K562 (cell line): ENCODE data around the gene FBXO22. TPM values are rescaled to one million over a fixed set of nuclear protein-coding genes. Genes with fewer than 3 reads are reported as not detected.
A peak's percentile ranks its signal among the peaks of the same experiment; 100 is the strongest.

Experiments
- CCAR2 ChIP-seq: fragments of 200-400 bp; formaldehyde crosslinking; IDR thresholded peaks from 2 replicates; pipeline ENCODE4 v1.6.1; 2017; ENCODE audit warnings: mild to moderate bottlenecking, low read depth, low read length
- HLTF ChIP-seq: fragments of 450-650 bp; IDR thresholded peaks from 2 replicates; pipeline ENCODE4 v1.6.1; 2016
- KLF16 ChIP-seq: IDR thresholded peaks from 2 replicates; pipeline ENCODE4 v1.6.1; 2016; ENCODE audit warnings: antibody characterized with exemption
- MNT ChIP-seq, 2 experiments: fragments of 450-650 bp; conservative IDR thresholded peaks; 2 replicates each; pipeline ENCODE4 v1.6.1; 2017; ENCODE audit warnings: mild to moderate bottlenecking in 2 of 2, moderate library complexity in 2 of 2
- PHF20 ChIP-seq: fragments of 450-650 bp; IDR thresholded peaks from 2 replicates; pipeline ENCODE4 v1.6.1; 2018; ENCODE audit not compliant: partially characterized antibody
- POLR3A ChIP-seq: IDR thresholded peaks from 2 replicates; pipeline ENCODE4 v1.6.1; 2011; ENCODE audit warnings: borderline replicate concordance, mild to moderate bottlenecking, moderate library complexity; ENCODE audit not compliant: insufficient read length, insufficient read depth; ENCODE audit errors: extremely low read depth
- SMARCA4 ChIP-seq: fragments of 450-650 bp; IDR thresholded peaks from 2 replicates; pipeline ENCODE4 v1.6.1; 2016
- USF1 ChIP-seq: sonication (generic); formaldehyde crosslinking; IDR thresholded peaks from 2 replicates; pipeline ENCODE4 v1.9.0; 2022; ENCODE audit warnings: mild to moderate bottlenecking, missing genetic modification reagents
- ZNF707 ChIP-seq: fragments of 250-450 bp; sonication (Bioruptor Pico); conservative IDR thresholded peaks from 2 replicates; pipeline ENCODE4 v1.8.0; 2022; ENCODE audit warnings: inconsistent platforms, mild to moderate bottlenecking, moderate library complexity
- ZNF778 ChIP-seq: fragments of 450-650 bp; formaldehyde crosslinking; IDR thresholded peaks from 2 replicates; pipeline ENCODE4 v1.4.0; 2020; ENCODE audit warnings: mild to moderate bottlenecking, moderate library complexity
- polyA plus RNA-seq, 8 experiments: library from polyadenylated mRNA; depleted of rRNA in 4 of 8; stranded (reverse) in 5 of 8; unstranded in 3 of 8; fragments of >200 nt; fragmentation: Nextera tagmentation in 2 of 8; fragmentation: Illumina TruSeq in 1 of 8; extraction: Ambion mirVana in 2 of 8; extraction: Trizol in 1 of 8; gene quantifications; 2 replicates each; pipeline versions ENCODE4 v1.2.1 to v1.2.3, GENCODE V29; 2011 to 2014; ENCODE audit warnings: inconsistent platforms in 1 of 8, missing spikeins in 1 of 8
- total RNA-seq, 7 experiments: library from RNA; depleted of rRNA in 6 of 7; stranded (reverse); fragments of >200 nt in 6 of 7; fragmentation: Illumina TruSeq in 2 of 7; extraction: Trizol in 2 of 7; gene quantifications; 2 replicates each; pipeline versions ENCODE4 v1.2.1 to v1.2.3, GENCODE V29; 2011 to 2021; ENCODE audit warnings: low replicate concordance in 1 of 7
- TF ChIP-seq, protein P1 (sequence below): sonication (generic); formaldehyde crosslinking; IDR thresholded peaks from 2 replicates; pipeline ENCODE4 v1.8.0; 2023; ENCODE audit warnings: missing genetic modification reagents, mild to moderate bottlenecking, borderline replicate concordance
- TF ChIP-seq, protein P2 (sequence below), 3 experiments: IDR thresholded peaks in 2 of 3; conservative IDR thresholded peaks in 1 of 3; 2 replicates each; pipeline ENCODE4 v1.5.1; 2011 to 2012; ENCODE audit warnings: low read length in 3 of 3, mild to moderate bottlenecking in 3 of 3, control low read depth in 2 of 3, improper control_type of control experiment in 1 of 3, inconsistent platforms in 1 of 3, low read depth in 1 of 3, mixed read lengths in 1 of 3, moderate library complexity in 1 of 3; ENCODE audit not compliant: insufficient read depth in 2 of 3
- TF ChIP-seq, protein P3 (sequence below): sonication (generic); formaldehyde crosslinking; IDR thresholded peaks from 2 replicates; pipeline ENCODE4 v1.8.1; 2022; ENCODE audit warnings: missing genetic modification reagents
- TF ChIP-seq, protein P4 (sequence below): sonication (generic); formaldehyde crosslinking; IDR thresholded peaks from 2 replicates; pipeline ENCODE4 v1.9.0; 2022; ENCODE audit warnings: mild to moderate bottlenecking, missing genetic modification reagents
- TF ChIP-seq, protein P5 (sequence below): fragments of 250-450 bp; sonication (Bioruptor Pico); IDR thresholded peaks from 2 replicates; pipeline ENCODE4 v1.8.0; 2021; ENCODE audit warnings: moderate library complexity, mild to moderate bottlenecking, inconsistent platforms

The FBXO22 gene
- total and polyA plus RNA-seq, 9 of the 15 experiments (the other 6 are each of a cell fraction or from before 2014, with no cell fraction given), result 24.4 to 99.4 (median 66.5) TPM

DNA sequence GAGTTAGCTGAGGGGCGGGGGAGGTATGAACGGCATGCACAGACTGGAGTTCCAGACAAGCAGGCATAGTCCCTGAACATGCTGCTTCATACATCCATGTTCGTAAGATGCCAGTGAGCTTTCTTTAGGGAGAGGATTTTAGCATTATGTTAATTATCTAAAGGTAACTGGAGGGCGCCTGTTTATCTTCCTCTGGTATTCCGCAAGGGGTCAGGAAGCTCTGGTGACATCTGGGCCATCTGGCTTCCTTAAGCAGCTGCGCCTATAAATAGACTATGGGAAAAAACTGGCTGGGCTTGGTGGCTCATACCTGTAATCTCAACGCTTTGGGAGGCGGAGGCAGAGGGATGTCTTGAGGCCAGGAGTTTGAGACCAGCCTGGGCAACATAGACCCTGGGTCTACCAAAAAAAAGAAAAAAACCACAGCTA, 1.5 kb upstream of the FBXO22 start (continued):
- TF ChIP-seq, protein P1, sequence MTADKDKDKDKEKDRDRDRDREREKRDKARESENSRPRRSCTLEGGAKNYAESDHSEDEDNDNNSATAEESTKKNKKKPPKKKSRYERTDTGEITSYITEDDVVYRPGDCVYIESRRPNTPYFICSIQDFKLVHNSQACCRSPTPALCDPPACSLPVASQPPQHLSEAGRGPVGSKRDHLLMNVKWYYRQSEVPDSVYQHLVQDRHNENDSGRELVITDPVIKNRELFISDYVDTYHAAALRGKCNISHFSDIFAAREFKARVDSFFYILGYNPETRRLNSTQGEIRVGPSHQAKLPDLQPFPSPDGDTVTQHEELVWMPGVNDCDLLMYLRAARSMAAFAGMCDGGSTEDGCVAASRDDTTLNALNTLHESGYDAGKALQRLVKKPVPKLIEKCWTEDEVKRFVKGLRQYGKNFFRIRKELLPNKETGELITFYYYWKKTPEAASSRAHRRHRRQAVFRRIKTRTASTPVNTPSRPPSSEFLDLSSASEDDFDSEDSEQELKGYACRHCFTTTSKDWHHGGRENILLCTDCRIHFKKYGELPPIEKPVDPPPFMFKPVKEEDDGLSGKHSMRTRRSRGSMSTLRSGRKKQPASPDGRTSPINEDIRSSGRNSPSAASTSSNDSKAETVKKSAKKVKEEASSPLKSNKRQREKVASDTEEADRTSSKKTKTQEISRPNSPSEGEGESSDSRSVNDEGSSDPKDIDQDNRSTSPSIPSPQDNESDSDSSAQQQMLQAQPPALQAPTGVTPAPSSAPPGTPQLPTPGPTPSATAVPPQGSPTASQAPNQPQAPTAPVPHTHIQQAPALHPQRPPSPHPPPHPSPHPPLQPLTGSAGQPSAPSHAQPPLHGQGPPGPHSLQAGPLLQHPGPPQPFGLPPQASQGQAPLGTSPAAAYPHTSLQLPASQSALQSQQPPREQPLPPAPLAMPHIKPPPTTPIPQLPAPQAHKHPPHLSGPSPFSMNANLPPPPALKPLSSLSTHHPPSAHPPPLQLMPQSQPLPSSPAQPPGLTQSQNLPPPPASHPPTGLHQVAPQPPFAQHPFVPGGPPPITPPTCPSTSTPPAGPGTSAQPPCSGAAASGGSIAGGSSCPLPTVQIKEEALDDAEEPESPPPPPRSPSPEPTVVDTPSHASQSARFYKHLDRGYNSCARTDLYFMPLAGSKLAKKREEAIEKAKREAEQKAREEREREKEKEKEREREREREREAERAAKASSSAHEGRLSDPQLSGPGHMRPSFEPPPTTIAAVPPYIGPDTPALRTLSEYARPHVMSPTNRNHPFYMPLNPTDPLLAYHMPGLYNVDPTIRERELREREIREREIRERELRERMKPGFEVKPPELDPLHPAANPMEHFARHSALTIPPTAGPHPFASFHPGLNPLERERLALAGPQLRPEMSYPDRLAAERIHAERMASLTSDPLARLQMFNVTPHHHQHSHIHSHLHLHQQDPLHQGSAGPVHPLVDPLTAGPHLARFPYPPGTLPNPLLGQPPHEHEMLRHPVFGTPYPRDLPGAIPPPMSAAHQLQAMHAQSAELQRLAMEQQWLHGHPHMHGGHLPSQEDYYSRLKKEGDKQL (CRISPR knock-in tag), result no peak
- TF ChIP-seq HLTF, result no peak
- TF ChIP-seq, protein P2, sequence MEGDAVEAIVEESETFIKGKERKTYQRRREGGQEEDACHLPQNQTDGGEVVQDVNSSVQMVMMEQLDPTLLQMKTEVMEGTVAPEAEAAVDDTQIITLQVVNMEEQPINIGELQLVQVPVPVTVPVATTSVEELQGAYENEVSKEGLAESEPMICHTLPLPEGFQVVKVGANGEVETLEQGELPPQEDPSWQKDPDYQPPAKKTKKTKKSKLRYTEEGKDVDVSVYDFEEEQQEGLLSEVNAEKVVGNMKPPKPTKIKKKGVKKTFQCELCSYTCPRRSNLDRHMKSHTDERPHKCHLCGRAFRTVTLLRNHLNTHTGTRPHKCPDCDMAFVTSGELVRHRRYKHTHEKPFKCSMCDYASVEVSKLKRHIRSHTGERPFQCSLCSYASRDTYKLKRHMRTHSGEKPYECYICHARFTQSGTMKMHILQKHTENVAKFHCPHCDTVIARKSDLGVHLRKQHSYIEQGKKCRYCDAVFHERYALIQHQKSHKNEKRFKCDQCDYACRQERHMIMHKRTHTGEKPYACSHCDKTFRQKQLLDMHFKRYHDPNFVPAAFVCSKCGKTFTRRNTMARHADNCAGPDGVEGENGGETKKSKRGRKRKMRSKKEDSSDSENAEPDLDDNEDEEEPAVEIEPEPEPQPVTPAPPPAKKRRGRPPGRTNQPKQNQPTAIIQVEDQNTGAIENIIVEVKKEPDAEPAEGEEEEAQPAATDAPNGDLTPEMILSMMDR (IDR thresholded peaks at IDR 0.05 in 2 of 3, conservative IDR thresholded peaks at IDR 0.05 in 1 of 3; ENCODE audit: insufficient read depth in 2 of 3, low read depth in 1 of 3, low read length in 3 of 3), result peak in 1 of 3 experiments; percentile 19; a peak in 2 of 6 replicates
- no peak for TF ChIP-seq POLR3A
- TF ChIP-seq, protein P3, sequence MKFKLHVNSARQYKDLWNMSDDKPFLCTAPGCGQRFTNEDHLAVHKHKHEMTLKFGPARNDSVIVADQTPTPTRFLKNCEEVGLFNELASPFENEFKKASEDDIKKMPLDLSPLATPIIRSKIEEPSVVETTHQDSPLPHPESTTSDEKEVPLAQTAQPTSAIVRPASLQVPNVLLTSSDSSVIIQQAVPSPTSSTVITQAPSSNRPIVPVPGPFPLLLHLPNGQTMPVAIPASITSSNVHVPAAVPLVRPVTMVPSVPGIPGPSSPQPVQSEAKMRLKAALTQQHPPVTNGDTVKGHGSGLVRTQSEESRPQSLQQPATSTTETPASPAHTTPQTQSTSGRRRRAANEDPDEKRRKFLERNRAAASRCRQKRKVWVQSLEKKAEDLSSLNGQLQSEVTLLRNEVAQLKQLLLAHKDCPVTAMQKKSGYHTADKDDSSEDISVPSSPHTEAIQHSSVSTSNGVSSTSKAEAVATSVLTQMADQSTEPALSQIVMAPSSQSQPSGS (CRISPR knock-in tag), result no peak
- TF ChIP-seq USF1 (CRISPR knock-in tag), result no peak
- TF ChIP-seq CCAR2, result no peak
- no peak for TF ChIP-seq ZNF778
- TF ChIP-seq PHF20, result peak; percentile 16
- no peak for TF ChIP-seq ZNF707 (CRISPR knock-in tag)
- peak in 1 of 2 experiments; percentile 36; a peak in 1 of 4 replicates for TF ChIP-seq MNT (conservative IDR thresholded peaks at IDR 0.05)
- TF ChIP-seq, protein P4, sequence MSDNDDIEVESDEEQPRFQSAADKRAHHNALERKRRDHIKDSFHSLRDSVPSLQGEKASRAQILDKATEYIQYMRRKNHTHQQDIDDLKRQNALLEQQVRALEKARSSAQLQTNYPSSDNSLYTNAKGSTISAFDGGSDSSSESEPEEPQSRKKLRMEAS (CRISPR knock-in tag), result no peak
- TF ChIP-seq, protein P5, sequence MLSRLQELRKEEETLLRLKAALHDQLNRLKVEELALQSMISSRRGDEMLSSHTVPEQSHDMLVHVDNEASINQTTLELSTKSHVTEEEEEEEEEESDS (CRISPR knock-in tag), result no peak
- peak; percentile 62; the same call in 1 of the 2 replicates for TF ChIP-seq SMARCA4
- peak; percentile 80 for TF ChIP-seq KLF16
